ENCODE results near the gene SH3RF3.
"Not testable (repeated sequence)": the region's sequence is repeated elsewhere in the genome, so short reads cannot be mapped to it uniquely, and the experiment has no call there.

The SH3RF3 gene

DNA sequence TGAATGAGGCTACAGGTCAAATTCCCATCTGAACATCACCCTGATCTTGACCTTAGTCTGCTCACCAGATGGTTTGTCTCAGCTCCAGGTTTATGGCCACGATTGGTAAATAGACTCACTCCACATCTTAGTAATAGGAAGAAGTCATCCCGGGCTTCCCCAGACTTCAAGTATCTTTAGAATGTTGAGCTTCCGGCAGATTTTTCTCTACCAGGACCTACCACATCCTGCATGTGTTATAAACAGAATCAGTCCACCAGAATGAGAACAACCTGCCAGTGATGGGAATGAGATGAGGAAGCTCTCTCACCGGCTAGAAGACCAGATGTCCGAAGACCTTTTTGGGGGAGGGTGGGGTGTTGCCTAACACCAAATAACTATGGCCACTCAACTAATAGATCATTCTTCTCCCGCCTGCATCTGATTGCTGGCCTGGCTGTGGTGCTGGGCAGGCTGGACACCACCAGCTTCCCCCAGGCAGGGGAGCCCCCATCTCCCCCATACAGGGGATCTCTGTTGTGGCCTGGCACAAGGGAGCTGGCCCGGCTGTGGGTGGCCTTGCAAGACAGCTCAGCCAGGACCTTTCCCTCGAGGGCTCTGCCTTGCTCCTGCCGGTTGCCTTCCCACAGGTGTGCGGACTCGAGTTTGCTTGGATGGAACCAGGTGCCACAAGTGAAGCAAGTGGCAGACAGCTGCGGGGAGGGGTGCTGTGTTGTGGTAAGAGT lies 88.5 kb downstream of the SH3RF3 start:
- DNase-seq (ENCODE audit: low read depth in 2 of 2), result no peak

- no peak for DNase-seq (ENCODE audit: low read depth in 2 of 2)
These were observed 89.2 kb downstream of the SH3RF3 start for GRCh38 chr2:109218087-109218791.

- DNase-seq (ENCODE audit: low read depth in 2 of 2), result no peak
These were observed 89.8 kb downstream of the SH3RF3 start for GRCh38 chr2:109218792-109219126.

- DNase-seq (ENCODE audit: low read depth in 2 of 2), result no peak
These were observed 91.9 kb downstream of the SH3RF3 start for GRCh38 chr2:109220860-109221259.

GRCh38 chr2:109221316-109221715 lies 92.3 kb downstream of the SH3RF3 start:
- not testable (repeated sequence) for DNase-seq (ENCODE audit: low read depth in 2 of 2)

DNA sequence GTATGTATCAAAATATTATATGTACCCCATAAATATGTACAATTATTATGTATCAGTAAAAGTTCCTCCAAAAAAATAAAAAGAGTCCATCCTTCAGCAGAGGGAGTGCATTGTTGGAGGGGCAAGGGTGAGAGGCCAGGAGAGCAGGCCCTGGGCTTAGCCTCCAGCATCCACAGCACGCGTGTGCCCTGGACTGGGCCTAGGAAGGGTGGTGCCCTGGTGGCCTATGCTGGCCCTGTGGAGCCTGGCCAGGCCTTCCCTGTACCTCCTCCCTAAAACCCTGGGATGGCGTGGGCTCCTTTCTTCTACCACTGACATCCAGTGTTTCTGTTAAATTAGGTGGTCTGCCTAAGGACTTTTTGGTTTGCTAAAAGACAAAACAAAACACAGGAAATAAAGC lies 93.4 kb downstream of the SH3RF3 start:
- no peak for DNase-seq (ENCODE audit: low read depth in 2 of 2)

- no peak for DNase-seq (ENCODE audit: low read depth in 2 of 2)
These were observed 93.9 kb downstream of the SH3RF3 start for GRCh38 chr2:109222825-109223471.

DNA sequence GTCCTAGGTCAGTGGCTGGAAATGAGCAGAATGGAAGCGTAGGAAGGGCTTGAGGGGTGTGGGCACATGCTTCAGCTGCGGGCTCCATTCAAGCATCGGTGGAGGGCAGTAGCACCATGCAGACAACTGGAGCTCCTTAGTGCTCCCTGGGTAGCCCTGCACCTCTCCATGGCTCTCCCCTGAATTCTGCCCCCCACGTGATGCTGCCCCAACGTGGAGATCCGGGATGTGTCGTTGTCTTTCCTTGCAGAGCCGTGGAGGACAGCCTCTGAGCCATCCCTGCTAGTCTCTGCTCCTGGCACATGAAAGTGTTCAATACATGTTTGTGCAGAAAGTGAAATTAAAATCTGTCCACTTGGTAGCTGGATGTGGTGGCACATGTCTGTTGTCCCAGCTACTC lies 94.5 kb downstream of the SH3RF3 start:
- DNase-seq (ENCODE audit: low read depth in 2 of 2), result no peak

GRCh38 chr2:109224341-109224740 lies 95.3 kb downstream of the SH3RF3 start:
- not testable (repeated sequence) for DNase-seq (ENCODE audit: low read depth in 2 of 2)

DNA sequence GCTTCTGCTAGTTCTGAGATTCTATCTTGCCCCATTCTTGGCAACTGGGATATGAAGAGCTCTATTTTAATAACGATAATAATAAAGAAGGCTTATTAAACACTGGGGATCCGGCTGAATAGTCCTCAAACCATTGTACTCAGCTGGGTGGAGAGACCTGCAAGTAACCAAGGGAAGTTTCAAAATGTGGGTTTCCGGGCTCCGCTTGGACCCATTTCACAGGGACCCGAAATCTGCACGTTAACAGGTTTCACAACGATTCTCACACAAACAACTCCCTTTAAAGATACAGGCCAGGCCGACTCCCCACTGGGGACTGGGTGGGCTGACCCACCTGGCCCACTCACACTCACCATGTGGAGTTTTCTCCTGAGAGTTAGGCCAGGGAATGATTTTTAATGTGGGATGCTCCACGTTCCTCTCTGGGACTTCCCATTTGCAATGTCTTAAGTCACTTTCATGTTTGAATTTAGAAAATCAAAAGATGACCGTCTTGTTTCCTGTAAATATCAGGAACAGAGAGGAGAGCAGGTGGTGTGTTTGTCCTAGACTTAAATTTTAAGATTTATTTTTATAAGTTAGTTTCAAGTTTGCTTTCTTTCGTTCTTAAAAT lies 96.3 kb downstream of the SH3RF3 start:
- DNase-seq (ENCODE audit: low read depth in 2 of 2), result no peak

DNA sequence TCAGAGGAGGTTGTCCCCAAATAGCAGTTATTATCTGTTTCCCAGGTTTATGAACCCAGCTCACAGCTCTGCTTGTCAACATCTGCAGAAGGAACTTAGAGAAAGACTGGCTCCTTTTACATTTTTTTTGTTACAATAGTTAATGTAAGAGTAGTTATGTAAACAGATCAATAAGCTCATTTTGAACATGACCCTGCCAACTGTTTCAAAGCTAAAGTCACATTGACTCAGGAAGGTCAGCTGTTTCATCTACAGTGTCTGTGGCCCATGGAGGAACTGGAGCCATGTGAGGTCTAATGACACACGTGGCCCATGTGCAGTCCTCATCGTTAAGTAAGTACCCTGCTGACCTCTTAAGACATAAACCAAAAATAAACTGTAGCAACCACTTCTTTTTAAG lies 97.1 kb downstream of the SH3RF3 start:
- no peak for DNase-seq (ENCODE audit: low read depth in 2 of 2)

- no peak for DNase-seq (ENCODE audit: low read depth in 2 of 2)
These were observed 97.6 kb downstream of the SH3RF3 start for GRCh38 chr2:109226622-109227021.

DNA sequence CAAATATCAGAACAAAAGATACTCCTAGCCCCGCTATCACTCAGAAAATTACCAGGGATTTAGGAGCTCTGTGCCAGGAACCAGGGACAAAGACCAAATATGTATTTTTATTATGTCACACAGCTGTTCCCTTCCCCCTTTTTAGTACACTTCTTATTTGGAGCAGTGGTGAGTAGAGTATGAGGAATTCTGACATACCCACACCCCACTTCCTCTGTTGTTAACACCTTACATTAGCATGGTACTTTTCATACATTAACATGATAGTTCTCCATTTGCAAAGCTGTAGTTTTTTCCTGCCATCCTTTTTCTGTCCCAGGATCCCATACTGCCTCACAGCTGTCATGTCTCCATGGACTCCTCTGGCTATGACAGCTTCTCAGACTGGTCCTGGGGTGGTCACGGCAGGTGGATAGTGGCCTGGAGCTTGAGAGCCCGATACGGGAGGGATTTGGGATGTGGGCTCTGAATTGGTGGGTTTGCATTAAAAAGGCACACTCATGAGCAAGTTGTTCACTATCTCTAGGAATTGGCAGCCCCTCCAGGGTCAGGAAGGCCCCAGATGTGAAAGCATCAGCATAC lies 100.2 kb downstream of the SH3RF3 start:
- no peak for DNase-seq (ENCODE audit: low read depth in 2 of 2)

DNA sequence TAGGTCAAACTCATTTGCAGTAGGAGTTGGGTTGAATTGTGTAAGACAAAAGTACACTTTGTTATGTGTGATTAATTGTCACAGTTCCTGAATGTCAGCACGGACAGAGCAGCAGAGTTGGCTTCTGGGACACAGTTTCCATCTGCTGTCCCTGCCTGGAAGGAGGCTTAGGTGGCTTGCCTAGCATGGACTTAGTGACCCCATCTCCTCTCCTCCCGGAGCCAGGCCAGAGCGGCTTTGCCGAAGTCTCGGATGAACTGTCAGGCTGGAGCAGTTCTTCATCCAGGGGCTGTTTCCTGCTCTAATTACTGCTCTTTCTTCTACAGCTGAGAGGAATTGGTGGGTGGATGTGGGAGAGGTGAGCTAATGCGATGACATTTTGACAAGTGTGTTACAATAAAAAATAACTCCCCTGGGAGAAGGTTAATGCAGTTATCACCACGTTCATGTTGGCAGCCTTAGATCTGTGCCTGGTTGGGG lies 102.0 kb downstream of the SH3RF3 start:
- no peak for DNase-seq (ENCODE audit: low read depth in 2 of 2)

- no peak for DNase-seq (ENCODE audit: low read depth in 2 of 2)
These were observed 102.4 kb downstream of the SH3RF3 start for GRCh38 chr2:109231428-109231827.

- no peak for DNase-seq (ENCODE audit: low read depth in 2 of 2)
These were observed 103.1 kb downstream of the SH3RF3 start for GRCh38 chr2:109231996-109232705.

- no peak for DNase-seq (ENCODE audit: low read depth in 2 of 2)
These were observed 103.9 kb downstream of the SH3RF3 start for GRCh38 chr2:109232909-109233308.

- no peak for DNase-seq (ENCODE audit: low read depth in 2 of 2)
These were observed 104.6 kb downstream of the SH3RF3 start for GRCh38 chr2:109233643-109234042.

GRCh38 chr2:109234355-109234754 lies 105.3 kb downstream of the SH3RF3 start:
- no peak for DNase-seq (ENCODE audit: low read depth in 2 of 2)

- DNase-seq (ENCODE audit: low read depth in 2 of 2), result no peak
These were observed 107.1 kb downstream of the SH3RF3 start for GRCh38 chr2:109236147-109236546.

DNA sequence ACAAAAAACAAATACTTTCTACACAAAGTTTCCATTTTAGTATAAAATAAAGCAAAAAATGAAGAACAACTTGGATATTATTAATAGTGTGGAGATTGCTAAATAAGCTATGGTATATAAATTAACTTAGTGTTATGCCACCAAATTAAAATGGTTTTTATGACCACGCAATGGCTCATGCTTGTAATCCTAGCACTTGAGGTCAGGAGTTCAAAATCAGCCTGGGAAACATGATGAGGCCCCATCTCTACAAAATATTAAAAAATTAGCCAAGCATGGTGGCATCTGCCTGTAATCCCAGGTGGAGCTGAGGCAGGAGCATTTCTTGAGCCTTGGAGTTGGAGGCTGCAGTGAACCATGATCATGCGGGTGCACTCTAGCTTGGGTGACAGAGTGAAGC lies 108.8 kb downstream of the SH3RF3 start:
- DNase-seq (ENCODE audit: low read depth in 2 of 2), result no peak

Data from stimulated activated CD8-positive, alpha-beta memory T cell treated with anti-CD3 and anti-CD28 coated beads, Interleukin-15, amount 100 ng/mL, for 4 hours (primary cell).